ENCODE data around the gene MSI2. TPM values are rescaled to one million over a fixed set of nuclear protein-coding genes. Genes with fewer than 3 reads are reported as not detected.
A peak's percentile ranks its signal among the peaks of the same experiment; 100 is the strongest.

MSI2 gene
- polyA plus RNA-seq, 1 experiment, result 9.2 TPM

DNA sequence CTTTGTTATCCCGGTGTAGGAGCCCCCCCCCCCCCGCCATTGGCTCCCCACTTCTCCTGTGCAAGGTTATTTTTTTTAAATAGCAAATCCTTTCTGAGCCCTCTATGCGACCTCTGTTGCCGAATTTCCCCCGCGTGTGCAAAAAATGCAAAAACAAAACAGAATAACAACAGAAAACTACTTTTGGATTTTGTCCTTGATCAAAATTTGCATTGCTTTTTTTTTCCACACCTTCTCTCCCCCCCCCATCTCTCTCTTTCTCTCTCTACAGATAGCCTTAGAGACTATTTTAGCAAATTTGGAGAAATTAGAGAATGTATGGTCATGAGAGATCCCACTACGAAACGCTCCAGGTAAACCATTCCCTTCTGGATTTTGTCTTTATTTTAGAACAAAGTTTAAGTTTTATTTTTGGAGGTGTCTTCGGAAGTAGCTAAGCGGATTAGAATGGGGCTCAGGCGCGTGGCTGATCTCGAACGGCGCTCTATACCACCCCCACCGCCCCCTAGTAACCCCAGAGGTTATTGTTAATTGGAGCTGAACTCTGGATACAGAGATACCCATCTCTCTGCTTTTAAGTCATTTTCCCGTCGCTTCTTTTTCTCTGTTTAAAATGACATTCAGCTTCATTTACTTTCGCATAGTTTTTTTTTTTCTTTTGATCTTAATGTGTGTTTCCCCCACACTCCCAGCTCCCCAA lies 1.0 kb downstream of the MSI2 start:
- Histone ChIP-seq H3K27me3 (ENCODE audit: control insufficient read depth, insufficient read depth, low read length) (peaks cover 8% of the 10 kb centered on the region), H3K4me3 (ENCODE audit: low read depth, low read length) (peak overlapping the region; percentile 63), H3K36me3 (ENCODE audit: control insufficient read depth, insufficient read depth, low read length) (no peaks in the 10 kb centered on the region)
- TF ChIP-seq, protein P1, sequence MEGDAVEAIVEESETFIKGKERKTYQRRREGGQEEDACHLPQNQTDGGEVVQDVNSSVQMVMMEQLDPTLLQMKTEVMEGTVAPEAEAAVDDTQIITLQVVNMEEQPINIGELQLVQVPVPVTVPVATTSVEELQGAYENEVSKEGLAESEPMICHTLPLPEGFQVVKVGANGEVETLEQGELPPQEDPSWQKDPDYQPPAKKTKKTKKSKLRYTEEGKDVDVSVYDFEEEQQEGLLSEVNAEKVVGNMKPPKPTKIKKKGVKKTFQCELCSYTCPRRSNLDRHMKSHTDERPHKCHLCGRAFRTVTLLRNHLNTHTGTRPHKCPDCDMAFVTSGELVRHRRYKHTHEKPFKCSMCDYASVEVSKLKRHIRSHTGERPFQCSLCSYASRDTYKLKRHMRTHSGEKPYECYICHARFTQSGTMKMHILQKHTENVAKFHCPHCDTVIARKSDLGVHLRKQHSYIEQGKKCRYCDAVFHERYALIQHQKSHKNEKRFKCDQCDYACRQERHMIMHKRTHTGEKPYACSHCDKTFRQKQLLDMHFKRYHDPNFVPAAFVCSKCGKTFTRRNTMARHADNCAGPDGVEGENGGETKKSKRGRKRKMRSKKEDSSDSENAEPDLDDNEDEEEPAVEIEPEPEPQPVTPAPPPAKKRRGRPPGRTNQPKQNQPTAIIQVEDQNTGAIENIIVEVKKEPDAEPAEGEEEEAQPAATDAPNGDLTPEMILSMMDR (IDR thresholded peaks at IDR 0.05; ENCODE audit: insufficient read depth, low read depth, low read length), result no peak
- no peak for DNase-seq (ENCODE audit: low read depth)
- ChIA-PET POLR2A (interaction anchor here (1.0 kb wide), 1 partner anchor 216 kb away, joined by 4 read pairs; no protein-coding TSS in a partner anchor), CTCF (interaction anchor here (0.6 to 2.6 kb wide), 5 partner anchors 12 to 415 kb away, joined by 3 to 15 read pairs (median 3); no protein-coding TSS in a partner anchor)

DNA sequence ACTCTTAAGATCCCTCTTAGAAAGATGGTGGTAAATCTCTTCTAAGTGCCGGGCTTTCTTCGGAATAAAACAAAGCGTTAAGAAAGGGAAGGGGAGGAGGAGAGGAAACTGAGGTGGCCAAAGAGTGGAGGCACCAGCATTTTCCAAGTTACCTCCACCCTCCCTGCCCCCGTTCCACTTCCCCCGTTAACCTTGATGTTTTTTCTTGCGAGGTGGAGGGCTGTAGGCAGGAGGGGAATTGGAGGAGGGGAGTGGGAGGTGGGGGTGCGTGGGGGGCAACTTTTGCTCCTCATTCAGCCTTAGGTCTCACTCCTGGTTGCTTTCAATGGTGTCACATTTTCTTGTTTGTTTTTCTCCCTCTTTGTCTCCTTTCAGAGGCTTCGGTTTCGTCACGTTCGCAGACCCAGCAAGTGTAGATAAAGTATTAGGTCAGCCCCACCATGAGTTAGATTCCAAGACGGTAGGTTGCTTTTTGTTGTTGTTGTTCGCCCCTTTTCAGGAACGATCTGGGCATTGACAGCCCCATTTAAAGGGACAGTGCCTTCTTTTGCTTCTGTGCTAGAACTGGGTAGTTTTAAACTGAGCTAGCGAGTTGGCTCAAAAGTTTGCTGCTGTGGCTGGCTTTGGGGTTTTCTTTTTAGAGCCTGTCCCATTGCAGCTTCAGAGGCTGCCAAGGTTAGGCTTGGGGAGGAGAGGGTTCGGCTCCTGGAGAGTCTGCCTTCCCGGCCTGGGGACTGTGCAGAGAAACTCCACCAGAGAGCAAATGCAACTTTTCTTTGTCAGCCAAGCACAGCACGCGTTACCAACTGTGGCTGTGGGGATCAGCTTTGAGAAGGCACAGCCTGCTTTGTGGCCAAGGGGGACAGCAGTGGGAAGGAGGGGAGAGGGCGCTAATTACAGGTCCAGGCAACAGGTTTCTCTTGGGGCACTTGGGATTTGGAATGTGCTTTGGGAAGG lies 1.9 kb downstream of the MSI2 start:
- Histone ChIP-seq H3K4me3 (ENCODE audit: low read depth, low read length) (peak overlapping the region; percentile 63), H3K27me3 (ENCODE audit: control insufficient read depth, insufficient read depth, low read length) (peaks cover 6% of the 10 kb centered on the region), H3K36me3 (ENCODE audit: control insufficient read depth, insufficient read depth, low read length) (no peaks in the 10 kb centered on the region; the same call in 1 of the 2 replicates)
- no peak for DNase-seq (ENCODE audit: low read depth)
- TF ChIP-seq, protein P1 (IDR thresholded peaks at IDR 0.05; ENCODE audit: insufficient read depth, low read depth, low read length), result no peak
- POLR2A ChIA-PET, result interaction anchor here (1.0 kb wide), 1 partner anchor 216 kb away, joined by 4 read pairs; no protein-coding TSS in a partner anchor
- CTCF ChIA-PET, result interaction anchor here (2.1 to 2.6 kb wide), 2 partner anchors 11 to 15 kb away, joined by 8 to 15 read pairs; no protein-coding TSS in a partner anchor

DNA sequence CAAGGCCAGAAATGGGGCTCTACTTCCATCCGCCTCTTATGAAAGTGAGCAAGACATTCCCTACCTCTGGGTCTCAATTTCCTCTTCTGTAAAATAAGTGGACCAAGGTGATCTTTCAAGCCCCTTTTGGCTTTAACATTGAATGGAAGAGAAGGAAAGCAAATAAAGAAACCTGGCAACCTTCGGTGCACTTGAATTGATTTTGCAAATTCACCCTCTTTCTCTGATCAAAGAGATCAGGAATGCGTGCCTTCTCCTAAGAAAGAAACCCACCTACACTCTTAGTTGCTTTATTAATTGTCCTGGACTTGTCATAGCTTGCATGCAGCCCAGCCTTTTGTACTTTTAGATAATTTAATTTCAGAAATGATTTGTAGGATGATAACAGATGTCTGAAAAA lies 3.0 kb downstream of the MSI2 start:
- POLR2A ChIA-PET, result no interaction called here
- Histone ChIP-seq H3K4me3 (ENCODE audit: low read depth, low read length) (no peak overlapping the region), H3K36me3 (ENCODE audit: control insufficient read depth, insufficient read depth, low read length) (no peaks in the 10 kb centered on the region; the same call in none of the 2 replicates), H3K27me3 (ENCODE audit: control insufficient read depth, insufficient read depth, low read length) (peaks cover 2% of the 10 kb centered on the region; the same call in 1 of the 2 replicates)
- CTCF ChIA-PET, result interaction anchor here (2.4 kb wide), 1 partner anchor 16 kb away, joined by 13 read pairs; no protein-coding TSS in a partner anchor
- no peak for DNase-seq (ENCODE audit: low read depth)
- TF ChIP-seq, protein P1 (IDR thresholded peaks at IDR 0.05; ENCODE audit: insufficient read depth, low read depth, low read length), result no peak

DNA sequence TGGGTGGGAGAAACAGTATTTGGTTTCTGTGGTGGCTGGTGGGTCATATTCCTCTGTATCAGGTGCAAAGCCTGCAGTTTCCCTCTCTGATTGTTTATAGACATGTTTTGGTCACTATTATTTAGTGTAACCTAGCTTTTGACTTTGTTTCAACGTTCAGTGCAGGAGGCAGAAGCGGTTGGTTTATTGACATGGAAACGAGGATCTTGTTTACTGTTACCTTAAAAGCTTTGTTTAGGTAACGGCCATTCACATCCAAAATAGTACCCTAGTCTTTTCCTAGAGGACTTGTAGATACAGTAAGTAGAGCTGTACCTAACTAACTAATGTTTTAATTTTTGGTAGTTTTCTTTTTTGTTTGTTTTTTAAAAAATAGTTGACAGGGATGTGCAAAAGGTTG lies 3.5 kb downstream of the MSI2 start:
- TF ChIP-seq, protein P1 (IDR thresholded peaks at IDR 0.05; ENCODE audit: insufficient read depth, low read depth, low read length), result no peak
- H3K4me3 ChIP-seq (ENCODE audit: low read depth, low read length), result no peak overlapping the region
- H3K27me3 ChIP-seq (ENCODE audit: control insufficient read depth, insufficient read depth, low read length), result peaks cover under 1% of the 10 kb centered on the region; the same call in 1 of the 2 replicates
- H3K36me3 ChIP-seq (ENCODE audit: control insufficient read depth, insufficient read depth, low read length), result no peaks in the 10 kb centered on the region; the same call in none of the 2 replicates
- CTCF ChIA-PET, result interaction anchor here (2.4 kb wide), 1 partner anchor 17 kb away, joined by 13 read pairs; no protein-coding TSS in a partner anchor
- no peak for DNase-seq (ENCODE audit: low read depth)
- POLR2A ChIA-PET, result no interaction called here
